ENCODE data around the gene NKX6-1. TPM values are rescaled to one million over a fixed set of nuclear protein-coding genes. Genes with fewer than 3 reads are reported as not detected.

NKX6-1 gene
- polyA plus RNA-seq, 1 donor from 2014 or later = 20.1 TPM

DNA sequence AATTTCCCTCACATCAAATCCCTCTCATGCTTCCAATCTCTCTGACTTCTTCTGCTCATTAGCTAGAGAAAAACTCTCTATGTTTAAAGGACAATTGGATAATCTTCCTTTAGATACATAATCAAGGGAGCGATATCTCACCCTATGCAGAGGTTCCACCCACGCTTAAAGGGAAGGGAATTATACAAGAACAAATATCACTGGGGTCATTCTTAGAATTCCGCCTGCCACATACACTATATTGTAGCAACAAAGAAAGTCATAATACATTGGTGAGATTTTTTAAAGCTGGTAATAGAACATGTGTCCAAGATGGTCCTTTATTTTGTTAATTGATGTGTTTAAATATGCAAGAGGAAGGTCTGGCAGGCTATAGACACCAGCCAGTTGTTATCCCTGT lies 31.5 kb downstream of the NKX6-1 start:
- Histone ChIP-seq H3K9me3 (ENCODE audit: low read length) (no peaks in the 10 kb centered on the region), H3K36me3 (ENCODE audit: insufficient read depth, low read length) (no peaks in the 10 kb centered on the region), H2AFZ (ENCODE audit: low read depth, low read length) (no peak overlapping the region), H3K27ac (ENCODE audit: low read length) (no peak overlapping the region), H4K20me1 (ENCODE audit: insufficient read depth) (no peaks in the 10 kb centered on the region), H3F3A (ENCODE audit: insufficient read depth, low read length, poor library complexity, severe bottlenecking) (no peaks in the 10 kb centered on the region), H3K9ac (ENCODE audit: low read length) (no peak overlapping the region), H3K27me3 (ENCODE audit: insufficient read depth, low read depth, low read length) (no peaks in the 10 kb centered on the region), H3K79me2 (replicated peaks; ENCODE audit: insufficient read depth, low read length) (no peaks in the 10 kb centered on the region), H3K4me3 (ENCODE audit: low read length) (no peak overlapping the region), H3K9me2 (ENCODE audit: insufficient read depth, low read length) (no peaks in the 10 kb centered on the region), H3K4me2 (ENCODE audit: low read length) (no peak overlapping the region)
- TF ChIP-seq, protein P1, sequence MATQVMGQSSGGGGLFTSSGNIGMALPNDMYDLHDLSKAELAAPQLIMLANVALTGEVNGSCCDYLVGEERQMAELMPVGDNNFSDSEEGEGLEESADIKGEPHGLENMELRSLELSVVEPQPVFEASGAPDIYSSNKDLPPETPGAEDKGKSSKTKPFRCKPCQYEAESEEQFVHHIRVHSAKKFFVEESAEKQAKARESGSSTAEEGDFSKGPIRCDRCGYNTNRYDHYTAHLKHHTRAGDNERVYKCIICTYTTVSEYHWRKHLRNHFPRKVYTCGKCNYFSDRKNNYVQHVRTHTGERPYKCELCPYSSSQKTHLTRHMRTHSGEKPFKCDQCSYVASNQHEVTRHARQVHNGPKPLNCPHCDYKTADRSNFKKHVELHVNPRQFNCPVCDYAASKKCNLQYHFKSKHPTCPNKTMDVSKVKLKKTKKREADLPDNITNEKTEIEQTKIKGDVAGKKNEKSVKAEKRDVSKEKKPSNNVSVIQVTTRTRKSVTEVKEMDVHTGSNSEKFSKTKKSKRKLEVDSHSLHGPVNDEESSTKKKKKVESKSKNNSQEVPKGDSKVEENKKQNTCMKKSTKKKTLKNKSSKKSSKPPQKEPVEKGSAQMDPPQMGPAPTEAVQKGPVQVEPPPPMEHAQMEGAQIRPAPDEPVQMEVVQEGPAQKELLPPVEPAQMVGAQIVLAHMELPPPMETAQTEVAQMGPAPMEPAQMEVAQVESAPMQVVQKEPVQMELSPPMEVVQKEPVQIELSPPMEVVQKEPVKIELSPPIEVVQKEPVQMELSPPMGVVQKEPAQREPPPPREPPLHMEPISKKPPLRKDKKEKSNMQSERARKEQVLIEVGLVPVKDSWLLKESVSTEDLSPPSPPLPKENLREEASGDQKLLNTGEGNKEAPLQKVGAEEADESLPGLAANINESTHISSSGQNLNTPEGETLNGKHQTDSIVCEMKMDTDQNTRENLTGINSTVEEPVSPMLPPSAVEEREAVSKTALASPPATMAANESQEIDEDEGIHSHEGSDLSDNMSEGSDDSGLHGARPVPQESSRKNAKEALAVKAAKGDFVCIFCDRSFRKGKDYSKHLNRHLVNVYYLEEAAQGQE (IDR thresholded peaks at IDR 0.05; ENCODE audit: borderline replicate concordance) = no peak
- no peak for TF ChIP-seq TAF1 (IDR thresholded peaks at IDR 0.05; ENCODE audit: low read depth)
- TF ChIP-seq RAD21 (conservative IDR thresholded peaks at IDR 0.05) = no peak
- TF ChIP-seq EZH2 (IDR thresholded peaks at IDR 0.05; ENCODE audit: borderline replicate concordance, insufficient read depth, low read length, poor library complexity, severe bottlenecking) = no peak
- no peak for TF ChIP-seq MXI1 (conservative IDR thresholded peaks at IDR 0.05; ENCODE audit: poor library complexity, severe bottlenecking)
- no peak for TF ChIP-seq SMC3 (conservative IDR thresholded peaks at IDR 0.05; ENCODE audit: poor library complexity)
- no peak for TF ChIP-seq EP300 (conservative IDR thresholded peaks at IDR 0.05; ENCODE audit: poor library complexity, severe bottlenecking)
- TF ChIP-seq POLR2AphosphoS5 (IDR thresholded peaks at IDR 0.05) = no peak
- TF ChIP-seq, protein P2, sequence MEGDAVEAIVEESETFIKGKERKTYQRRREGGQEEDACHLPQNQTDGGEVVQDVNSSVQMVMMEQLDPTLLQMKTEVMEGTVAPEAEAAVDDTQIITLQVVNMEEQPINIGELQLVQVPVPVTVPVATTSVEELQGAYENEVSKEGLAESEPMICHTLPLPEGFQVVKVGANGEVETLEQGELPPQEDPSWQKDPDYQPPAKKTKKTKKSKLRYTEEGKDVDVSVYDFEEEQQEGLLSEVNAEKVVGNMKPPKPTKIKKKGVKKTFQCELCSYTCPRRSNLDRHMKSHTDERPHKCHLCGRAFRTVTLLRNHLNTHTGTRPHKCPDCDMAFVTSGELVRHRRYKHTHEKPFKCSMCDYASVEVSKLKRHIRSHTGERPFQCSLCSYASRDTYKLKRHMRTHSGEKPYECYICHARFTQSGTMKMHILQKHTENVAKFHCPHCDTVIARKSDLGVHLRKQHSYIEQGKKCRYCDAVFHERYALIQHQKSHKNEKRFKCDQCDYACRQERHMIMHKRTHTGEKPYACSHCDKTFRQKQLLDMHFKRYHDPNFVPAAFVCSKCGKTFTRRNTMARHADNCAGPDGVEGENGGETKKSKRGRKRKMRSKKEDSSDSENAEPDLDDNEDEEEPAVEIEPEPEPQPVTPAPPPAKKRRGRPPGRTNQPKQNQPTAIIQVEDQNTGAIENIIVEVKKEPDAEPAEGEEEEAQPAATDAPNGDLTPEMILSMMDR (IDR thresholded peaks at IDR 0.05; ENCODE audit: poor library complexity, severe bottlenecking) = no peak

DNA sequence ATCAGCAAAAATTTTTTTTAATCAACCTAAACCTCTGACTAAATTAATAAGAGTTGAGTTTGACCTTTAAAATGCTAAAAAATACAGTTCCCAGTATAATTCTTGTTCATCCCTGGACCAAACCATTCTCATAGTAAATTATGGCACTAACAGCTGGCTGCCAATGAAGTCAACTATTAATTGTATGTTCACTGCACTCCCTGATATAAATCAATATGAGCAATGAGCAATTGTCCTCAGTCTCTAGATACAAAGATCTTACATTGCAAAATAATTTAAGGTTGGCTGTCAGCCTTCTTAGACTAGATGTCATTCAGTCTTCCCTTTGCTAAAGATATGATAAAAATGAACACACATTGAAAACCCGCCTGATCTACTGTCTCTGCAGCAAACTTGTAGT lies 39.3 kb downstream of the NKX6-1 start:
- no peak overlapping the region for H3K4me3 ChIP-seq (ENCODE audit: low read length)

More for the DNA sequence above, 39.3 kb downstream of the NKX6-1 start:
- Histone ChIP-seq H3K9me2 (ENCODE audit: insufficient read depth, low read length) (no peaks in the 10 kb centered on the region), H3K27me3 (ENCODE audit: insufficient read depth, low read depth, low read length) (no peaks in the 10 kb centered on the region), H3K9ac (ENCODE audit: low read length) (no peak overlapping the region), H3K79me2 (replicated peaks; ENCODE audit: insufficient read depth, low read length) (no peaks in the 10 kb centered on the region), H3F3A (ENCODE audit: insufficient read depth, low read length, poor library complexity, severe bottlenecking) (peaks cover 2% of the 10 kb centered on the region), H3K27ac (ENCODE audit: low read length) (no peak overlapping the region), H2AFZ (ENCODE audit: low read depth, low read length) (no peak overlapping the region), H3K4me2 (ENCODE audit: low read length) (no peak overlapping the region), H4K20me1 (ENCODE audit: insufficient read depth) (no peaks in the 10 kb centered on the region), H3K9me3 (ENCODE audit: low read length) (no peaks in the 10 kb centered on the region), H3K36me3 (ENCODE audit: insufficient read depth, low read length) (no peaks in the 10 kb centered on the region)
- TF ChIP-seq EP300 (conservative IDR thresholded peaks at IDR 0.05; ENCODE audit: poor library complexity, severe bottlenecking) (no peak), TAF1 (IDR thresholded peaks at IDR 0.05; ENCODE audit: low read depth) (no peak), RAD21 (conservative IDR thresholded peaks at IDR 0.05) (no peak), MXI1 (conservative IDR thresholded peaks at IDR 0.05; ENCODE audit: poor library complexity, severe bottlenecking) (no peak), SMC3 (conservative IDR thresholded peaks at IDR 0.05; ENCODE audit: poor library complexity) (no peak), EZH2 (IDR thresholded peaks at IDR 0.05; ENCODE audit: borderline replicate concordance, insufficient read depth, low read length, poor library complexity, severe bottlenecking) (no peak)
- TF ChIP-seq, protein P1 (IDR thresholded peaks at IDR 0.05; ENCODE audit: borderline replicate concordance) = no peak
- TF ChIP-seq, protein P2 (IDR thresholded peaks at IDR 0.05; ENCODE audit: poor library complexity, severe bottlenecking) = no peak
